Smooth muscle cell (in vitro differentiated cells): ENCODE measurements around the gene ZNF77. TPM values are rescaled to one million over a fixed set of nuclear protein-coding genes. Genes with fewer than 3 reads are reported as not detected.

Source experiments
- DNase-seq: peaks from one replicate; lab custom pipeline; 2025; ENCODE audit not compliant: unreplicated experiment; lab: John Stamatoyannopoulos, UW
- H2AFZ ChIP-seq: fragments of 200-600 bp; sonication (generic); 2 replicates; pipeline ENCODE4 v1.6.0; 2016; ENCODE audit warnings: antibody characterized with exemption, low read depth, mild to moderate bottlenecking
- H3F3A ChIP-seq: fragments of 200-600 bp; sonication (generic); 2 replicates; pipeline ENCODE4 v1.6.0; 2017; ENCODE audit warnings: antibody characterized with exemption, low read depth
- H3K27ac ChIP-seq: fragments of 200-600 bp; sonication (generic); 2 replicates; pipeline ENCODE4 v1.5.1; 2016; ENCODE audit warnings: low read depth, mild to moderate bottlenecking
- H3K27me3 ChIP-seq: fragments of 200-600 bp; sonication (generic); 2 replicates; pipeline ENCODE4 v1.6.1; 2016; ENCODE audit warnings: low read depth, mild to moderate bottlenecking
- H3K36me3 ChIP-seq: fragments of 200-600 bp; sonication (generic); 2 replicates; pipeline ENCODE4 v1.5.1; 2016; ENCODE audit warnings: low read depth
- H3K4me1 ChIP-seq: fragments of 200-600 bp; sonication (generic); 2 replicates; pipeline ENCODE4 v1.5.1; 2016; ENCODE audit warnings: low read depth
- H3K4me2 ChIP-seq: fragments of 200-600 bp; sonication (generic); 2 replicates; pipeline ENCODE4 v1.6.0; 2016; ENCODE audit warnings: mild to moderate bottlenecking
- H3K4me3 ChIP-seq: fragments of 200-600 bp; sonication (generic); 2 replicates; pipeline ENCODE4 v1.5.1; 2016; ENCODE audit warnings: mild to moderate bottlenecking
- H3K79me2 ChIP-seq: fragments of 200-600 bp; sonication (generic); 2 replicates; pipeline ENCODE4 v1.6.0; 2016; ENCODE audit warnings: low read depth, mild to moderate bottlenecking
- H3K9ac ChIP-seq: fragments of 200-600 bp; sonication (generic); 2 replicates; pipeline ENCODE4 v1.6.0; 2016; ENCODE audit warnings: low read depth
- H3K9me3 ChIP-seq: fragments of 200-600 bp; sonication (generic); replicated peaks from 2 replicates; pipeline ENCODE4 v1.5.1; 2016; ENCODE audit warnings: low read depth
- H4K20me1 ChIP-seq: fragments of 200-600 bp; sonication (generic); 2 replicates; pipeline ENCODE4 v1.6.0; 2016; ENCODE audit warnings: low read depth
- WGBS: methylation state at CpG from one replicate; pipeline ENCODE4 v1.1.7; 2016; ENCODE audit warnings: low lambda C conversion rate; 5-methylcytosine and 5-hydroxymethylcytosine counted together
- polyA plus RNA-seq: library from polyadenylated mRNA; unstranded; fragments of >200 nt; fragmentation: Nextera tagmentation; extraction: Ambion mirVana; gene quantifications from 2 replicates; pipeline ENCODE4 v1.2.1, GENCODE V29; 2016
- total RNA-seq: library from RNA; depleted of rRNA; stranded (reverse); fragments of >200 nt; gene quantifications from 2 replicates; pipeline ENCODE4 v1.2.3, GENCODE V29; 2014
- TF ChIP-seq, protein P1 (sequence below): fragments of 200-600 bp; sonication (generic); IDR thresholded peaks from 2 replicates; pipeline ENCODE4 v1.5.1; 2017; ENCODE audit warnings: borderline replicate concordance, mild to moderate bottlenecking, antibody characterized with exemption; ENCODE audit not compliant: insufficient read depth, poor library complexity, severe bottlenecking

Gene ZNF77
- total and polyA plus RNA-seq, 2 experiments from 2014 or later: 2.3 to 2.5 TPM

DNA sequence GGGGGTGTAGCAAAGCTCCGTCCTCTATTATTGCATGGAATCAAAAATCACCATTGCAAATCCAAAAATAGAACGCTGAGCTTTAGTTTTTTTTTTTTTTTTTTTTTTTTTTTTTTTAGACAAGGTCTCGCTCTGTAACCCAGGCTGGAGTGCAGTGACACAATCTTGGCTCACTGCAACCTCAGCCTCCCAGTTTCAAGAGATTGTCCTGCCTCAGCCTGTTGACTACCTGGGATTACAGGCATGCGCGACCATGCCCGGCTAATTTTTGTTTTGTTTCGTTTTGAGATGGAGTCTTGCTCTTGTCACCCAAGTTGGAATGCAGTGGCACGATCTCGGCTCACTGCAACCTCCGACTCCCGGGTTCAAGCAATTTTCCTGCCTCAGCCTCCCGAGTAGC lies 15.3 kb upstream of the ZNF77 start:
- H3K27me3 ChIP-seq: no peaks in the 10 kb centered on the region
- no peaks in the 10 kb centered on the region for H4K20me1 ChIP-seq
- H3K4me3 ChIP-seq: no peak overlapping the region
- DNase-seq: no peak
- H3K4me2 ChIP-seq: no peak overlapping the region
- no peak overlapping the region for H3K9ac ChIP-seq
- 94% methylated on average over 12 of the region's 12 CpGs for WGBS
- no peak overlapping the region for H3K27ac ChIP-seq
- no peaks in the 10 kb centered on the region for H3K79me2 ChIP-seq
- no peaks in the 10 kb centered on the region for H3F3A ChIP-seq
- H2AFZ ChIP-seq: no peak overlapping the region
- no peaks in the 10 kb centered on the region for H3K9me3 ChIP-seq
- no peaks in the 10 kb centered on the region for H3K36me3 ChIP-seq
- TF ChIP-seq, protein P1, sequence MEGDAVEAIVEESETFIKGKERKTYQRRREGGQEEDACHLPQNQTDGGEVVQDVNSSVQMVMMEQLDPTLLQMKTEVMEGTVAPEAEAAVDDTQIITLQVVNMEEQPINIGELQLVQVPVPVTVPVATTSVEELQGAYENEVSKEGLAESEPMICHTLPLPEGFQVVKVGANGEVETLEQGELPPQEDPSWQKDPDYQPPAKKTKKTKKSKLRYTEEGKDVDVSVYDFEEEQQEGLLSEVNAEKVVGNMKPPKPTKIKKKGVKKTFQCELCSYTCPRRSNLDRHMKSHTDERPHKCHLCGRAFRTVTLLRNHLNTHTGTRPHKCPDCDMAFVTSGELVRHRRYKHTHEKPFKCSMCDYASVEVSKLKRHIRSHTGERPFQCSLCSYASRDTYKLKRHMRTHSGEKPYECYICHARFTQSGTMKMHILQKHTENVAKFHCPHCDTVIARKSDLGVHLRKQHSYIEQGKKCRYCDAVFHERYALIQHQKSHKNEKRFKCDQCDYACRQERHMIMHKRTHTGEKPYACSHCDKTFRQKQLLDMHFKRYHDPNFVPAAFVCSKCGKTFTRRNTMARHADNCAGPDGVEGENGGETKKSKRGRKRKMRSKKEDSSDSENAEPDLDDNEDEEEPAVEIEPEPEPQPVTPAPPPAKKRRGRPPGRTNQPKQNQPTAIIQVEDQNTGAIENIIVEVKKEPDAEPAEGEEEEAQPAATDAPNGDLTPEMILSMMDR: no peak
- H3K4me1 ChIP-seq: no peaks in the 10 kb centered on the region

DNA sequence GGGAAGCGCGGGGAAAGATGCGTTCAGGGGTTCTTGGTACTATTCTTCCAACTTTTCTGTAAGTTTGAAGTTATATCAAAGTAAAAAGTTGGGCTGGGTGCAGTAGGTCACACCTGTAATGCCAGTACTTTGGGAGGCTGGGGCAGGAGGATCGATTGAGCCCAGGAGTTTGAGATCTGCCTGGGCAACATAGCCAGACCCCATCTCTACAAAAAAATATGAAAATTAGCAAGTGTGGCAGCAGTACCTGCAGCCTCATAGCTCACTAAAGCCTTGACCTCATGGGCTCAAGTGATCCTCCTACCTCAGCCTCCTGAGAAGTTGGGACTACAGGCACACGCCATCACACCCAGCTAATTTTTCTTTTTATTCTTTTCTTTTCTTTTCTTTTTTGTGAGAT lies 12.4 kb upstream of the ZNF77 start:
- no peak for DNase-seq
- Histone ChIP-seq H3K79me2 (no peaks in the 10 kb centered on the region), H3K27me3 (no peaks in the 10 kb centered on the region), H3K4me3 (no peak overlapping the region), H3K4me2 (no peak overlapping the region), H3K4me1 (no peaks in the 10 kb centered on the region), H4K20me1 (no peaks in the 10 kb centered on the region), H3K27ac (no peak overlapping the region), H3K9me3 (no peaks in the 10 kb centered on the region), H3K9ac (no peak overlapping the region), H3F3A (no peaks in the 10 kb centered on the region), H2AFZ (no peak overlapping the region), H3K36me3 (no peaks in the 10 kb centered on the region)
- TF ChIP-seq, protein P1: no peak
- WGBS: 93% methylated on average over 5 of the region's 5 CpGs

DNA sequence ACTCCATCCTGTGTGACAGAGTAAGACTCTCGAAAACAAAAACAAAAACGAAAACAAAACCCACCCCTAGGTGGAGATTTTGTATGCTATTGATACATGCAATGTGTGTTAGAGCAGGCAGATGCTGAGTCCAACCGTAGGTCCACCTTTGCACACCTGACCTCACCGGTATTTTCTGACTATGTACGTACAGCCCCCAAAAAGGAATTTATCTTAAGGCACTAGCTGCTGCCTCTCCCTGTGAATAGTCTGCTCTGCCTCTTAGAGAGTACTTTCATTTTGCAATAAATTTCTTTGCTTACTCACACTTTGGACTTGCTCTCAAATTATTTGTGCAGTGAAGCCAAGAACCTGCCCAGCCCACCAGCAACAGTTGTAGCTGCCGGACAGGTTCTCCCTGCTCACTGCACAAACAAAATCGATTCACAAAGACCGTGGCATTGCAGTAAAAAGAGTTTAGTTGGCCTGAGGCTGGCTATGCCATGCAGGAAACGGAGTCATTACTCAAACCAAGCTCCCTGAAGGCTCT lies 8.2 kb upstream of the ZNF77 start:
- H3K27me3 ChIP-seq: no peaks in the 10 kb centered on the region
- H4K20me1 ChIP-seq: no peaks in the 10 kb centered on the region
- 59% methylated on average over 9 of the region's 9 CpGs for WGBS
- TF ChIP-seq, protein P1: no peak
- H3K79me2 ChIP-seq: peaks cover 15% of the 10 kb centered on the region
- no peaks in the 10 kb centered on the region for H3K9me3 ChIP-seq
- H3K27ac ChIP-seq: no peak overlapping the region
- H3K4me3 ChIP-seq: no peak overlapping the region
- H3K4me2 ChIP-seq: no peak overlapping the region
- no peak overlapping the region for H3K9ac ChIP-seq
- H3K36me3 ChIP-seq: no peaks in the 10 kb centered on the region
- peaks cover 5% of the 10 kb centered on the region for H3F3A ChIP-seq
- no peak overlapping the region for H2AFZ ChIP-seq
- no peak for DNase-seq
- peaks cover 6% of the 10 kb centered on the region for H3K4me1 ChIP-seq
